OCI-LY3 (cell line): Measurements from ENCODE around the gene NLGN1.

ENCODE experiments used
- CTCF ChIP-seq: fragments of 200-600, 300-600 bp; sonication (generic); IDR thresholded peaks from 2 replicates; pipeline ENCODE4 v1.5.1; 2014; ENCODE audit warnings: antibody characterized with exemption, low read length, low read depth
- EZH2phosphoT487 ChIP-seq: fragments of 200-600 bp; shearing (Covaris generic); IDR thresholded peaks from 2 replicates; pipeline ENCODE4 v1.6.1; 2018; ENCODE audit warnings: antibody characterized with exemption, mixed run types, low read depth

GRCh38 chr3:173513123-173513522 is 115.6 kb downstream of the NLGN1 start:
- TF ChIP-seq CTCF: no peak
- no peak for TF ChIP-seq EZH2phosphoT487
